Left renal cortex interstitium (tissue), 4 donors: ENCODE results near the gene ABRAXAS1. TPM values are rescaled to one million over a fixed set of nuclear protein-coding genes. Genes with fewer than 3 reads are reported as not detected.
"Not testable (repeated sequence)": the region's sequence is repeated elsewhere in the genome, so short reads cannot be mapped to it uniquely, and the experiment has no call there.

ENCODE experiments used
- DNase-seq, 4 donors: peaks; one replicate each; pipeline ENCODE4 v3.0.0-alpha.2; 2013; ENCODE audit warnings: low read depth in 4 of 4, low spot score in 2 of 4, missing footprints in 1 of 4
- polyA plus RNA-seq, 4 donors: library from polyadenylated mRNA; unstranded; fragments of 120-200 nt; gene quantifications; one replicate each; pipeline ENCODE4 v1.2.1, GENCODE V29; 2013; ENCODE audit not compliant: insufficient read length in 4 of 4

Gene ABRAXAS1
- polyA plus RNA-seq, result 10 to 100 TPM; 22.1 to 32.0 (median 25.6) TPM

GRCh38 chr4:83484500-83485461 is at the start of gene ABRAXAS1:
TSS of gene ABRAXAS1 (minus strand) at chr4:83485100. CDS start at chr4:83485072, 28 bp downstream.
- DNase-seq, result peak; percentile 75 to 91 (median 82)

- DNase-seq, result no peak
Observed at GRCh38 chr4:83527671-83528070, 42.8 kb upstream of the ABRAXAS1 start.

GRCh38 chr4:83522239-83522638 is 37.3 kb upstream of the ABRAXAS1 start:
- DNase-seq, result no peak

GRCh38 chr4:83516042-83516772 is 31.3 kb upstream of the ABRAXAS1 start:
- DNase-seq, result no peak

GRCh38 chr4:83510442-83510841 is 25.5 kb upstream of the ABRAXAS1 start:
- no peak for DNase-seq

- not testable (repeated sequence) for DNase-seq
Observed at GRCh38 chr4:83509156-83509585, 24.3 kb upstream of the ABRAXAS1 start.

- DNase-seq, result no peak
Observed at GRCh38 chr4:83504996-83505395, 20.1 kb upstream of the ABRAXAS1 start.

- DNase-seq, result no peak
Observed at GRCh38 chr4:83504503-83504902, 19.6 kb upstream of the ABRAXAS1 start.

- no peak for DNase-seq
Observed at GRCh38 chr4:83503974-83504373, 19.1 kb upstream of the ABRAXAS1 start.

- not testable (repeated sequence) for DNase-seq
Observed at GRCh38 chr4:83501671-83502070, 16.8 kb upstream of the ABRAXAS1 start.

- no peak for DNase-seq
Observed at GRCh38 chr4:83498187-83498586, 13.3 kb upstream of the ABRAXAS1 start.

GRCh38 chr4:83496085-83496917 is 11.4 kb upstream of the ABRAXAS1 start:
- DNase-seq, result not testable (repeated sequence)

GRCh38 chr4:83490876-83491450 is 6.1 kb upstream of the ABRAXAS1 start:
- peak in 1 of 4 donors; percentile 4 for DNase-seq

GRCh38 chr4:83489711-83490326 is 4.9 kb upstream of the ABRAXAS1 start:
- DNase-seq, result no peak

- DNase-seq, result no peak
Observed at GRCh38 chr4:83486457-83487129, 1.7 kb upstream of the ABRAXAS1 start.

- DNase-seq, result no peak
Observed at GRCh38 chr4:83473966-83474365, 10.9 kb downstream of the ABRAXAS1 start.

- no peak for DNase-seq
Observed at GRCh38 chr4:83473423-83473822, 11.5 kb downstream of the ABRAXAS1 start.

- DNase-seq, result no peak
Observed at GRCh38 chr4:83456184-83456501, 28.8 kb downstream of the ABRAXAS1 start.
